HG02798 (cell line): ENCODE results near the gene ENOSF1.
A peak's percentile ranks its signal among the peaks of the same experiment; 100 is the strongest.
"Not testable (repeated sequence)": the region's sequence is repeated elsewhere in the genome, so short reads cannot be mapped to it uniquely, and the experiment has no call there.

Source experiments
- ATAC-seq: cut with Tn5 transposase; IDR thresholded peaks from one replicate; pipeline ENCODE4 v1.9.1; 2021; ENCODE audit warnings: mild to moderate bottlenecking; ENCODE audit not compliant: unreplicated experiment, poor library complexity

The ENOSF1 gene, protein sequence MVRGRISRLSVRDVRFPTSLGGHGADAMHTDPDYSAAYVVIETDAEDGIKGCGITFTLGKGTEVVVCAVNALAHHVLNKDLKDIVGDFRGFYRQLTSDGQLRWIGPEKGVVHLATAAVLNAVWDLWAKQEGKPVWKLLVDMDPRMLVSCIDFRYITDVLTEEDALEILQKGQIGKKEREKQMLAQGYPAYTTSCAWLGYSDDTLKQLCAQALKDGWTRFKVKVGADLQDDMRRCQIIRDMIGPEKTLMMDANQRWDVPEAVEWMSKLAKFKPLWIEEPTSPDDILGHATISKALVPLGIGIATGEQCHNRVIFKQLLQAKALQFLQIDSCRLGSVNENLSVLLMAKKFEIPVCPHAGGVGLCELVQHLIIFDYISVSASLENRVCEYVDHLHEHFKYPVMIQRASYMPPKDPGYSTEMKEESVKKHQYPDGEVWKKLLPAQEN

DNA sequence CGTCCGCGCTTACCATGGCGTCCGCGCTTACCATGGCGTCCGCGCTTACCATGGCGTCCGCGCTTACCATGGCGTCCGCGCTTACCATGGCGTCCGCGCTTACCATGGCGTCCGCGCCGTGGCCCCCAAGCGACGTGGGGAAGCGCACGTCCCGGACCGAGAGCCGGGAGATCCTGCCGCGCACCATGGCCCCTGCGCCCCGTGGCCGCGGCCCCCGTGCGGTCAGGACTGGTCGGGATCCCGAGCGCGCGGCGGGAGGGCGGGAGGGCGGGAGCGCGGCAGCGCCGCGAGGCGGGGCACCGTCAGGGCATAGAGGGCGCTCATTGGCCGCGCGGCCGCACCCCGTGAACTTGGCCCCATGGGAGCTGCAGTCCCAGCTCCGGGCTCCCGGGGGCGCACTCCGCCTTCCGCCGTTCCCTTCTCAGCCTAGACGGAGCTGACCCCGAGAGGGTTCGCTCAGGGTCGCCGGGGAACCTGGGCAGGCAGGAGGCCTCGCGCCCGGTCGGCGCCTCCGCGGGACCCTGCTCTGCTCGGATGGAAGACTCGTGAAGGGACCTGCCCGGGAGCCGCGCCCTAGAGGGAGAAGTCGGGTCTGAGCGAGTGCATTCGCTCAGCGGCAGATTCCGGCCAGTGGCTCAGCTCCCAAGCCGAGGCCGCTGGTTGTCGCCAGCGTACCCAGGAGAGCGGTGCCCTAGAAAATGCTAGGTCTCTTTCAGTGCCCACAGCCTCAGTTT is at the start of gene ENOSF1:
ENOSF1 (minus strand) TSS at position 230 of the 734 bp plus-strand sequence; CDS start at position 187, 43 bp downstream.
- ATAC-seq = peak; percentile 89

DNA sequence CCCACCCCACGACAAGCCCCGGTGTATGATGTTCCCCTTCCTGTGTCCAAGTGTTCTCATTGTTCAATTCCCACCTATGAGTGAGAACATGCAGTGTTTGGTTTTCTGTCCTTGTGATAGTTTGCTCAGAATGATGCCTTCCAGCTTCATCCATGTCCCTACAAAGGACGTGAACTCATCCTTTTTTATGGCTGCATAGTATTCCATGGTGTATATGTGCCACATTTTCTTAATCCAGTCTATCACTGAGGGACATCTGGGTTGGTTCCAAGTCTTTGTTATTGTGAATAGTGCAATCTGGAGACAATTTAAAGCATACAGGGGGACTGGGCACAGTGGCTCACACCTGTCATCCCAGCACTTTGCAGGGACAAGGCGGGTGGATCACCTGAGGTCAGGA is 47.4 kb upstream of the ENOSF1 start:
- ATAC-seq = not testable (repeated sequence)

DNA sequence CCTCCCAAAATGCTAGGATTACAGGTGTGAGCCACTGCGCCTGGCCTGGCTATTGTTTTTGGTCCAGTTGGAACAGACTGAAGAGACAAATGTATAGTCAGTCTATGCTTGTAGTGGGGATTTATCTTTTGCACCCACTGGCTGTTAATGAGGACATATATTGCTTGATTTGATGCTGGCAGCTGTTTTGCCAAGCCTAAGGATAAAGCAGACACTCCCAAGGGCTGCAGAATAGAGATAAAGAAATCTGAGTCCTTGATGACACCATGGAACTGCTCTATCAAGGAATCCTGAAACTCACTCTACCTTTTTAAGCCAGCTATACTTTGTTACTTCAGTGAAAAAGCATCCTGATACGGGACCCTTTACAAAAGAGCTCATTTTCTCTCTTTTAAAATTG is 43.1 kb upstream of the ENOSF1 start:
- no peak for ATAC-seq

DNA sequence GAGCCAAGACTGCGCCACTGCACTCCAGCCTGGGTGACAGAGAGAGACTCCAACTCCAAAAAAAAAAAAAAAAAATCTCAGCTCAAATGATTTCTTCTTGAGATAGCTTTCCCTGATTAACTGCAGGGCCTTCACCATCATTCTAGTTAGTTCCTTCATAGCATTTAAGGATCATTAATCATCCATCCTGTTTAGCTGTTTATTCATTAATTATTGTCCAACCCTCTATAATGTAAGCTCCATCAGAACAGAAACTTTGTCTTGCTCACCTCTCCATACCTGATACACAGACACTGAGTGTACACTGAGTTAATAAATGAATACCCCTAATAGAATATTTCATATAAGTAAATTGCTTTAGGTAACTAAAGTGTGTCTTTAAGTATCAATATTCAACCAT is 42.2 kb upstream of the ENOSF1 start:
- ATAC-seq = no peak

DNA sequence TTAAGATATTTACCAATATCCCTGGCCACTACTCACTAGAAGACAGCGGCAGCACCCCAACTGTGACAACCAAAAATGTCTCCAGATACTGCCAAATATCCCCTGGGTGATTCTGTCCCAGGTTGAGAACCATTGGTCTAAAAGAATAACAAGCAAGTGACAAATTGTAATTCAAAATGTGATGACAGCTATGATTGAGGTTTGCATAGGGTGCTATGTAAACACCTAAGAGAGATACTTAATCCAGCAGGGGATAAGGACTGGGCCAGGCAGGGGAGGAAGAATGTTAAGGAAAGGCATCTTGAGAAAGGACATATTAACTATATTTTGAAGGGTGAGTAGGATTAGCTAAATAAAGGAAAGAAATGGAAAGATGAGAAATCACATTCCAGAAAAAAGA is 38.0 kb upstream of the ENOSF1 start:
- no peak for ATAC-seq

DNA sequence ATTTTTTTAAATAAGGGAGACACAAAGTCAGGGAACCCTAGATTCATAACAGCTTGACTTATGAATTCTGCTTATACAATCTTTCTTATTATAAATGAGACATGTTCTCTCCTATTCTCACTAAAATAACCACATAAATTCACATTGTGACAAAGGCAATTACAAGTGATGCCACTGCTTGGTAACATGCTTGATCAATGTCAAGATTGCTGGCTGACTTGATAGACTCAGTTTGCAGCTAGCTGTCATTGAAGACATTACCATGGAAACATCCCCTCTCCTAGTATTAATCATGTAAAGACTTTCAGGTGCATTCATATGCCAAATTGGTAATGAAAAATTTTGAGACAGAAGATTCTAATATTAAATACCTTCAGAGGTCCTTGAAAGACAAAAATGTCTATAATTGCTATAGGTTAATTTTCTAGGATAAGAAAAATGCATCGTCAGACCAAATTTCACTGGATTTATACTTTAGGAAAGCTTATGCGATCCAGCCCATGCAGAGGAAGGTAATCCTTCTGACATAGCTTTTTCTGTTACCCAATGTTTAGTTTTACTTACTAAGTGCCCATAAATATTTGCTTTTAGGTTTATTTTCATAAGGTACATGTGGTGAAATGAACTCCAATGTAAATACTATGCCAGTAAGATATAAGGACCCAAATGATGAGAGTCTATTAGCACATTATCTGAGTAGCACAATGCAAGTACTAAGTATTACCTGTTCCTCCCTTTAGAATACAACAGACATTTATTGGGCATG is 32.6 kb upstream of the ENOSF1 start:
- no peak for ATAC-seq

DNA sequence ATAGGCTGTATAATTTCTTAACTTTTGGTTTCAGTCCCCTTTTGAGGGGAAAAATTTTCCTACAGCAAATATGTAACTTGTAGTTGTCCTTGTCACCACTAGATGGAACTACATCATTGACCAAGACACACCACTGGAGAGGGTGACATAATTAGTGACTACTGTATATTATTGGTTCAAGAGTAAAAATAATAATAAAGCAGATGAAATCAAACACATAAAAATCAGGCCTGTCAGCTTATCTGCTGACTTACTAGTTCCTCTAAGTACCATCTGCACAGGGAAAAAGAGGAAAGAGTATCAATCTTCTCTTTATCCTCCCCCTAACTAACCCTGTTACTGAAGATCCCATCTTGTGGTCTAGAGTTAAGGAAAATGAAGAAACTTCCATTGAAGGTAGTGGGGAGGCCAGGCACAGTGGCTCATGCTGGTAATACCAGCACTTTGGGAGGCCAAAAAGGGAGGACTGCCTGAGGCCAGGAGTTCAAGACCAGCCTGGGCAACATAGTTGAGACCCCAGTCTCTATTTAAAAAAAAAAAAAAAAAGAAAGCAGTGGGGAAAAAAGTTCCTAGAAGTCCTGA is 29.6 kb upstream of the ENOSF1 start:
- ATAC-seq = peak; percentile 82

DNA sequence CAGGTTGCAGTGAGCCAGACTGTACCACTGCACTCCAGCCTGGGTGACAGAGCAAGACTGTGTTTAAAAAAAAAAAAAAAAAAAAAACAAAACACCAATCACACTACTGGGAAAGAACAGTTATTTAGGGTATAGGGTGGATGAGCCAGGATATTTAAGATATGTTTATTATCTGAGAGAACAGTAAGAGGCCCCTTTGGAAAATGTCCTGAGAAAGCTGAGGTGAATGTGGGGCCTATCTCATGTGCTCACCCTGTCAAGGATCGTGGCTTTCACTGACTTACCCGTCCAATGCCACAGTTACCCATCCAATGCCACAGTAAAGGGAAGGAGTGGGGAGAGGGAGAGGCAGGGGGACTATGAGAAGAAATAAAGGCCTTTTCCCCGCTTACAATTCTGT is 19.9 kb upstream of the ENOSF1 start:
- ATAC-seq = no peak

DNA sequence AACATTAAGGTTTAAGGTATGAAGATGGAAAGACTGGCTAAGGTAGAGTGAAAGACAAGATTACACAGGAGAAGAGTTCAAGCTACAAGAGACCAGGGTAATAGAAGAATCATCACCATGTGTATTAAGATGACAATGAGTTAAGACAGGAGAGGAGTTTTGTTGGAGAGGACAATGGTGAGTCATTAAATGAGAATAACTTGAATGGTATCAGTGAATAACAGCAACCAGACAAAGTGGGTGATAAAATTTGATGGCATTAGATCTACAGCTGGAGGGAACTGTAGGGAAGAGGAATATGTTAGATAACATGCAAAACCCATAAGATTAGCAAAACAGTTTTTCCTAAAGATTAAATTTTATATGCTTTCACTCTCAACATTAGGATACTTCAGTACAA is 18.8 kb upstream of the ENOSF1 start:
- ATAC-seq = no peak

DNA sequence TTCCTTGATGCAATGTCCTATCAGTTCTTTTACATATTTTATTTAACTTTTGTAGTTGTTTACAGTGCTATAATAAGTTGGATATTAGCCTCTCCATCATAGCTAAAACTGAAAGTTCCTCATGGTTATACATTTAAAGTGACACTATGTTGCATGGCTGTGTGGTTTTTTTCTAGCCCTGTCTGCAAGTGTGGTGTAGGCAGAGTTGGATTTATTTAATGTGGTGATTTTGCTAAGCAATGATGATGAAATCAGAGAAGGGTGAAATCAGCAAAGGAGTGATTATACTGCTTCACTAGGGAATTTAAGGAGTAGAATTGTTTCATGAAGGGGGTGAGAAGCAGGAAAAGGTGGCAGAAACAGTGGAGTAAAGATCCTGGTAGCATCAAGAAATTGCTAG is 18.3 kb upstream of the ENOSF1 start:
- no peak for ATAC-seq

DNA sequence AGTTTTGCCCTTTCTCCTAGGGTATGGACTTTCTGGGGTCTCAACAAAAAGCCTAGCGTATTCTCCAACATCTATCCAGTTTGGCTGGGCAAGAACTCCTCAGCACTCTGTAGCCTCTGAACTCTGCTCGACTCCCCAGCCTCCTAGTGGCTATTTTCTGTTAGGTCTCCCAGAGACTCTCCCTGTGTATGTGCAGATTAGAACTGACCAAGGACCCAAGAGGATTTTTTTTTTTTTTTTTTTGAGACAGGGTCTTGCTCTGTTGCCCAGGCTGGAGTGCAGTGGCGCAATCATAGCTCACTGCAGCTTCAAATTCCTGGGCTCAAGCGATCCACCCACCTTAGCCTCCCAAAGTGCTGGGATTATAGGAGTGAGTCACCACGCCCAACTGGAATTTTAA is 17.7 kb upstream of the ENOSF1 start:
- not testable (repeated sequence) for ATAC-seq

DNA sequence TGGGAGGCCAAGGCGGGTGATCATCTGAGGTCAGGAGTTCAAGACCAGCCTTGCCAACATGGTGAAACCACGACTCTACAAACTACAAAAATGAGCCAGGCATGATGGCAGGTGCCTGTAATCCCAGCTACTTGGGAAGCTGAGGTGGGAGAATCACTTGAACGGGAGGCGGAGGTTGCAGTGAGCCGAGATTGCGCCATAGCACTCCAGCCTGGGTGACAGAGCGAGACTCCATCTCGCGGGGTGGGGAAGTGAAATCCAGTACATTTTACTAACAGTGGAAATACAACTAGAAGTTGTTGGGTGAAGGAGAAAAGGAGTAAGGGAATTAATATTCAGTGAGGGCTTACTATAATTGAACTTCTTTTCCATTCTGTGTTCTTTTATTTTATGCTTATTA is 13.2 kb upstream of the ENOSF1 start:
- no peak for ATAC-seq

DNA sequence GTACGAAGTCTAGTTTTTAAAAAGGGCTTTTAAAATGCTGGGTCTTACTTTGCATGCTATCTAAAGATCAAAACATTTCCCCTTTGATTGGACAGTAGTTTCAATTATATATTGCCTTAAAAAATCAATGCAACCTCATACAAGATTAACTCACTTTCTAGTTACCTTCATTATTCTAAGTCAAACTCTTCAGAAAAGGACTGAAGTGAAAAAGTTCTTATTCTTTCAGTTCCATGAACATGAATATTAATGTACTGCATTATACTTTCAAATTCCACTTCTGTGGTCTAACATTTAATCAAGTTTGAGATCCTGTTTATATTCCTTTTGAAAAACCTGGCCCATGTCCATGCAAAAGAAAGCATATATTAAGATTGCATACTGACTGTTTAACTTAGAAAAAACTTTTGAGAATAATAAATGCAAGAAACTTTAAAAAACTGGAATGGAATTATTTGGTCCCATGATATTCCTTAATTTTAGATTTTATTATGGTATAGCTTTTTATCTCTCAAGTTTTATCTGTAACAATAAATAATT is 11.2 kb upstream of the ENOSF1 start:
- ATAC-seq = no peak

DNA sequence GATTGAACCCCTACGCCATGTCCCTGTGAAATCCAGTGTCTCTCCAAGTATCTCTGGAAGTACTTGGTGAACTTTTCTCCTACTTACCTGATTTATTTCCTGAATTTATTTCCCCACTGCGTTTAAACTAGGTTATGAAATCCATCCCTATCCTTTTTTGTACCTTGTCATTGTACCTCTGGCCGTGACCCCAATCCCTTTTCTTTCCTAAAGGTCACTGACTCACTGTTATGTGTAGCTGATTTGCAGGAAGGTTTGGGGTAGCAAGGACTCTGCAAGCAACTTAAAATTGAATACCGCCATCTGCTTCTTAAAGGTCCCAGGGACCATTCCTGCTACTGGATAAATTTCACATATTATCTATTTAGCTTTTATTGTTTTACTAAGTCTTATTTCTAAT is 4.6 kb upstream of the ENOSF1 start:
- no peak for ATAC-seq

DNA sequence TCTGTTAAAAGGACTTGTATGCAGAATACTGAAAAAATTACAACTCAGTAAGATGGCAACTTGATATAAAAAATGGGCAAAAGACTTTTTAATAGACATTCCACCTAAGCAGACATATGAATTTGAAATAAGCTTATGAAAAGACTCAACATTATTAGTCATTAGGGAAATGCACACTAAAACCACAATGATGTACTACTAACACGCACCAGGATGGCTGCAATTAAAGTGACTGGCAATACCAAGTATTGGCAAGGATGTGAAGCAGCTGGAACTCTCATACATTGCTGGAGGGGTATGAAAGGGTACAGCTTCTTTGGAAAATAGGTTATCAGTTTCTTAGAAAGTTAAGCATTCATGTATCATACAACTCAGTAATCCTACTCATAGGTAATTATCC is 3.2 kb upstream of the ENOSF1 start:
- no peak for ATAC-seq

DNA sequence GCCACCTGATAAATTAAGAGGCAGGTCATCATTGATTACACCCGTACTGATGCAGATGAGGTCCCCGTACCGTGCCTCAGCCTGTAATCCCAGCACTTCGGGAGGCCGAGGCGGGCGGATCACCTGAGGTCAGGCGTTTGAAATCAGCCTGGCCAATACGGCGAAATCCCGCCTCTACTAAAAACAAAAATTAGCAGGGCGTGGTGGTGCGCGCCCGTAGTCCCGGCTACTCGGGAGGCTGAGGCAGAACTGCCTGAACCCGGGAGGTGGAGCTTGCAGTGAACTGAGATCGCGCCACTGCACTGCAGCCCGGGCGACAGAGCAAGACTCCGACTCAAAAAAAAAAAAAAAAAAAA is 683 bp upstream of the ENOSF1 start:
- no peak for ATAC-seq

DNA sequence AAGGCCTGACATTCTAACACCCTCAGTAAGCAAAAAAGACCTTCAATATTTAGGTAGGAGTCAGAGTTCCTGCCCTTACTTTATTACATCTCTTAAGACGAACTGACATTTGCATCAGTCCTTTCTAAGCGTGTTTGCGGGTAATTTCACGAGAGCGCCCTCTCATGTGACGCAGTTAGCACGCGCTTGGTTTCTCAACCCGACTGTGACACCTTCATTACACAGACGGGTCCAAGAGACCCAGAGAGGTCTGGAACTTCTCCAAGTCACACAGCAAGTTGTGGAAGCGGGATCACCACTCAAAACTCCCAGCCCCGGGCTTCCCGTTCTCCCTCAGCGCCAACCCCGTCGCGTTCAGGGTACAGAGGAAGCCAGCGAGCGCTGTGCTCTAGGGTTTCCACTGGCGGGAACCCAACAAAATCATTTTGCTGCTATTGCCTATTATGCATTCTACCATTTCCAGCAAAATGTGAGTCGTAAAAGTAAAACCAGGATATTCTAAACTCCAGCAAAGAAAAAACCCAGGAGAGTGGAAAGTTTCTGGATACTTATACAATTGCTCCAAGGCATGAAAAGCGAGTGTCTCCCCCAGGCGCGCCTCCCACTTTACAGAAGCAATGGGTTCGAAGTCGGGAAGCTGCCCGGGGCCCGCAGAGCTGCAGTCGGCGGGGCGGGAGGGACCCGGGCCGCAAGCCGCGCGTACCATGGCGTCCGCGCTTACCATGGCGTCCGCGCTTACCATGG is 601 bp downstream of the ENOSF1 start:
- peak; percentile 64 for ATAC-seq

DNA sequence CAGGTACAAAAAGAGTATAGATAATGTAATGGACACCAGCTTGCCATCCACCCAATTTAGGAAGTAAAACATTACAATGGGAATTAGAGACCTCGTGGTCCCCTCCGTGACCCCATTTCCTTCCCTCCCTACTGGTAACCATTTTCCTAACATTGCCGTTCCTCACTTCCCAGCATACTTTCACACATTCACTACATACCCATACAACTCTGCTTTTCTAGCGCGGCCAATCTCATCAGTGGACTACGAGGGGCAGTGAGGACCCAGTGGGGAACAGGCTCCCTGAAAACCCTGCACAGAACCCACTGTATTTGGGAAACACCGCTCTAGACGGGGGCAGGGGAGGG is 1.1 kb downstream of the ENOSF1 start:
- ATAC-seq = no peak

DNA sequence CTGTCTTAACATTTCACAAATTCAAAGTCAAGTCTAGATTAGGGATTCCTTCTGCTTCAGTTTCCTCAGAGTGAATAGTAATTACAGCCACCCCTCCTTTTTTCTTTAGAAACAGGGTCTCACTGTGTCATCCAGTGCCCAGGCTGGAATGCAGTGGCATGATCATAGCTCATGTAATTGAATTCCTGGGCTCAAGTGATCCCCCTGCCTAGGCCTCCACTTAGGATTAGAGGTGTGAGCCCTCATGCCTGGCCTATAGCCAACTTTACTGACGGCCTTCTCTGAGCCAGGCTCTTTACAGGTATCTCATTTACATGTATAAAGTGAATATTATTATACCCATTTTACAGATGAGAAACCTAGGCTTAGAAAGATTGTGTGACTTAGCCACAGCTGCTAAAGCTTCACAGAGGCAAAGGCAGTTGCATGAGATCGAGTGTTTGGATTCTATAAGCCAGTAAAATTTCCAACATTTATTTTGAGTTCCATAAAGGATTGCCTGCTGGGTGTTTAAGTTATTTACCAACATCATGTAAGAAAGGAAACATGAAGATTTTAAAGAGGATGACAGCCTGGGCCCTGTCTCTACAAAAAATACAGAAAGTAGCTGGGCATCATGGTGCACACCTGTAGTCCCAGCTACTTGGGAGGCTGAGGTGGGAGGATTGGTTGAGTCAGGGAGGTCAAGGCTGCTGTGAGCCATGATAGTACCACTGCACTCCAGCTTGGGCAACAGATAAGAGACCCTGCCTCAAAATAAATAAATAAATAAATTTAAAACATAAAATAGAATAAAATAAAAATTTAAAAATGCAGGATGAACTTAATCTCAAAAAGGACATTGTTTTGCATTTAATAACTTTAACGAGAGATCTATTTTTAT is 1.8 kb downstream of the ENOSF1 start:
- ATAC-seq = no peak
